Ramos (cell line): Measurements from ENCODE around the gene LGMN.
"Not testable (repeated sequence)": the region's sequence is repeated elsewhere in the genome, so short reads cannot be mapped to it uniquely, and the experiment has no call there.

Experiments
- in situ Hi-C: fragments of 300-500 bp; cut with MboI; formaldehyde crosslinking; loops from one replicate; pipeline ENCODE4 v1.14.3; 2022; ENCODE audit warnings: low sequenced_read_pairs; ENCODE audit not compliant: unreplicated experiment

The LGMN gene

DNA sequence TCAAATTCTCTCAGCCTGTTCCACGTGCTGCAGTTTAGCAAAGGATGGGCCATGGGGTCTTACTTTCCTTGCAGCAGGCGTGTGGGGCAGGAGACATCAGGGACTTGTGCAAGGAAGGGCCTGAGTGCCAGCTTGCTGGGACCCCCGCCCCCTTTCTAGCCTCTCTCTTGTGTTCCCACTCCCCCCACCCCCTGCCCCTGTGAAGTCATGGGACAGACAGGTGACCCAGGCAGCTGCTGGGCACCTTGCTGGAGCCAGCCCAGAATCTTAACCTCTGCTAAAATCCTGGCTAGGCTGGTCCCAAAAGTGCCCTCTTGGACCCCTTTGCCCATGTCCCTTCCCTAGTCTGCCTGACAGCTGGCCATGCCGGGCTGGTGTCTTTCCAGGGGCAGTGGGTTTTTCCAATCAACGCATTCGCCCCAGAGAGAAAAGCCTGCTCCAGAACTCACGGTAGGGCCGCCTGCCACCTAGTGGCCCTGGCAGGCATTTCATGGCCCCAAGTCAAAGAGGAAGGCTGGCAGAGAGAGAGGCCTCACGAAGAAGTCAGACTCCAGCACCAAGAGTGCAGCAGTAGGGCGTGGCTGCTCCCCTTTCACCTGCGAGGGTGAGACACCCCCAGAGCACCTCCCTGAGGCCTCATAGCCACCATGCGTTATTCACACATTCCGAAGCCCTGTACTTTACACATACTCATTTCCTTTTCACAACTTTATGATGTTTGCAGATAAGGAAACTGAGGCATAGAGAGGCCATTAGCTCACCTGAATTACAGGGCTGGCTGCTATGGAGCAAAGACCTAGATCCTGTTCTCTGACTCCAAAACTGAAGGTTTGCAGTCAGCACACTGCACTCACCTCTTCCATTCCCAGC lies 67.4 kb downstream of the LGMN start:
- in situ Hi-C loops, result no loop called here

DNA sequence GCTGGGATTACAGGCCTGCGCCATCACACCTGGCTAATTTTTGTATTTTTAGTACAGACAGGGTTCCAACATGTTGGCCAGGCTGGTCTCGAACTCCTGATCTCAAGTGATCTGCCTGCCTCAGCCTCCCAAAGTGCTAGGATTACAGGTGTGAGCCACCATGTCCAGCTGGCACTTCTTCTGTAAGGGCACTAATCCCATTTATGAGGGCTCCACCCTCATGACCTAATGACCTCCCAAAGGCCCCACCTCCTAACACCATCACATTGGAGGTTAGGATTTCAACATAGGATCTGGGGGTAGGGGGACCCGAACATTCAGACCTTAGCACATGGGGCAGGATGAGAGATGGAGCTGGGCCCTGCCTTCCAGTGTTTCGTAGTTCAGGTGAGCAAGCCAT lies 68.1 kb downstream of the LGMN start:
- in situ Hi-C loops, result not testable (repeated sequence)

DNA sequence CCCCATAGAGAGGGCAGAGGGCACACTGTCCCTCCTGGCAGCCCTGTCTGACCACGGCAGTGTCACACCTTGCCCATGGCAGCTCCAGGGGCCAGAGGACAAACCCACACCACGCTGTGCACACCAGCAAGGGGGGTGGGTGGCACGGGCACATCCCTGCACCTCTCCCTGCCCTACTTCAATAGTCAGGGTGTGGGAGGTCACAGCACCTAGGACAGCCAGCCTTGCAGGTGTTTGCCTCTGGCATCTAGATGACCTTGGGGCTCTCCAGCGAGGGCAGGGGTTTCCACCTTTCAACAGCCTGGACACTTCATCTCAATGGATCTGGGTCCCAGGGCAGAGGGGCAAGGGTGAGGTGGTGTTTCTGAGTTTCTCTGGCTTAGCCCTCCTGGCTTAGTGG lies 69.2 kb downstream of the LGMN start:
- in situ Hi-C loops, result no loop called here

DNA sequence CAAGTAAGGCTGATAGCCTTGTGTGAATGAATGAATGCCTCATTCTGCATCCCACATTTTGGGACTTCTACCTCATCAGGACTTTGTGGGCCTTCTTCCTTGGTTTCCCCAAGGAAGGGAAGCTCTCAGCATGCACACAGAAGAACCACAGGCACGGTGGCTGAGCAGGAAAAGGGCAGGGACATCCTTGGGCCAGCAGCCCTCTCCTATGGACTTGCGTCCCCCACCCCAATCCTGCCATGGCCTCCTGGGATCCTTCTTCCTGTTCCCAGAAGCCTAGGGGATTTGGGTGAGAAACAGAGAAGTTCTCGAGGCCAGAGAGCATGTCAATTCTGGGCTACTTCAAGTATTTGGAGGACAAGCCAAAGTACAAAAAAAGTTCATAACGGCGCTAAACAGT lies 69.7 kb downstream of the LGMN start:
- in situ Hi-C loops, result no loop called here

DNA sequence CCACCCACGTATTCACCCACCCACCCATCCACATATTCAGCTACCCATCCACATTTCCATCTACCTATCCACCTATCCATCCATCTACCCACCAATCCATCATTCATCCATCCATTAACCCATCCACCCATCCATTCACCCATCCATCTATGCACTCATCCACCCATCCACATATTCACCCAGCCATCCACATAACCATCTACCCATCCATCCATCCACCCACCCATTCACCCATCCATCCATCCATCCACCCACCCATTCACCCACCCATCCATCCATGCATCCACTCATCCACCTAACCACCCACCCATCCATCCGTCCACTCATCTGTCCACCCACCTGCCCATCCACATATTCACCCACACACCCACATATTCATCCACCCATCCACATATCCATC lies 70.5 kb downstream of the LGMN start:
- in situ Hi-C loops, result no loop called here

DNA sequence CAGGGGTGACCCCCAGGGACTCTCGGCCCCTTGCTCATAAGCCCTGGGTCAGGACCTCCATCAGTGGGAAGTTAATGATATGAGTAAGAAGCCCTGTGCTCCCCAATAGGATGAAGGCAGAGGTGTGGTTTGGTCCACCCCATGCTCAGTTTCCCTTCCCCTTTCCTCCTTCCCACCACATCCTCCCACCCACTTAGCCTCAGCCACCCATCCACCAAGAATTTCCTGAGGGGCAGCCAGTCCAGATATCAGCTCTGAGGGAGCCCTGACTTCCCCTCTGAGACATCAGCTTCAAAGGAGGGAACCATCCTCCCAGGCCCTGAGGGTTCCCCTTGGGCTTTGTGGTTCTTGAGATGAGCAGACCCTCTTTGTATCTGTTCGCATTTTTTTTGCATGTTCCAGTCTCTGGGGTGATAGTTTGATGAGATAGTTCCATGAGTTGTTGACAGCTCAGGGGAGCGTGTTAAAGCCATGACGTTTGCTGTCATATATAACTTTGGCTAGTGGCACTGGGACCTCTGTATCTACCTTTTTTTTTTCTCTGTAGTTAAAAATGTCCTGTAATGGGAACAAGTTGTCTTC lies 71.2 kb downstream of the LGMN start:
- in situ Hi-C loops, result no loop called here

DNA sequence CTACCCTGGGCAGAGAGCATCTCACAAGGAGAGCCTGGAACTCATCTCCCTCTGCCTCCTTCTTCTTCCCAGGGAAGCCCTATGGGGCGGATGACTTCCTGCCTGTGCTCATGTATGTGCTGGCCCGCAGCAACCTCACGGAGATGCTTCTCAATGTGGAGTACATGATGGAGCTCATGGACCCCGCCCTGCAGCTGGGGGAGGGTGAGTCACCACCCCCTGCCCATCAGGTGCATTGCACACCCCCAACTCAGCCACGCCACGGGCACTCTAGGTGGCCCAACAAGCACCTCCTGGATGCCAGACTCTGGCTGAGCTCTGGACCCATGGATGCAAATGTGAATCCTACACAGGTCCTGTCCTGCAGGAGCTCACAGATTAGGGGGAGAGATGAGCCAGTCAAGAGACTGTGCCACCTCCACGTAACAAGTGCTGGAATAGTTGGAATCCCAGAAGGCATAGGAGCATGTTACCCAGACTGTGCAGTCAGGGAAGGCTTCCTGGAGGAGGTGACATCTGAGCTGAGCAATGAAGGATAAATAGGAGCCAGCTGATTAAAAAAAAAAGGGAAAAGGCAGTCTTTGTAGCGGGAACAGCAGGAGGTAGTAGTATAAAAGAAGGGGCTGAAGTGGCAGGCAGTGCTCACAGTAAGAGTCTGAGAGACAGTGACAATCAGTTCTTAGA lies 71.9 kb downstream of the LGMN start:
- in situ Hi-C loops, result no loop called here

DNA sequence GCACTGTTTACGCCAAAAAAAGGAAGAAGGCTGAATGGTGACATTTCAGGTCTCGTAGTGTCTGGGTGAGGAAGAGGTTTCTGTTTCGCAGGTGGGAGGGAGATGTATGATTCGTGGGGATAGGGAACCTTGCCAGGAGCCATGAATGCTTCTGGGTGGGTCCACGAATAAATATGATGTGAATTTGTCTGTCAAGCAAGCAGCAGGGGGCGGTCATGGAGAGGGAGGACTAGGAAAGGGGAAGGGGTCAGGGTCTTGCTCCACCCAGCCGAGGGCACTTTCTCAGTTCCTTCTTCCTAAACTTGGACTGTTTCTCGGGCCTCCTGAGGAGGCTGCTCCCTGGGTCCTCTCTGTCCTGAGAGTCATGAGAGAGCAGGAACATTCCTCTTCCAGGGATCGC lies 72.5 kb downstream of the LGMN start:
- in situ Hi-C loops, result no loop called here

DNA sequence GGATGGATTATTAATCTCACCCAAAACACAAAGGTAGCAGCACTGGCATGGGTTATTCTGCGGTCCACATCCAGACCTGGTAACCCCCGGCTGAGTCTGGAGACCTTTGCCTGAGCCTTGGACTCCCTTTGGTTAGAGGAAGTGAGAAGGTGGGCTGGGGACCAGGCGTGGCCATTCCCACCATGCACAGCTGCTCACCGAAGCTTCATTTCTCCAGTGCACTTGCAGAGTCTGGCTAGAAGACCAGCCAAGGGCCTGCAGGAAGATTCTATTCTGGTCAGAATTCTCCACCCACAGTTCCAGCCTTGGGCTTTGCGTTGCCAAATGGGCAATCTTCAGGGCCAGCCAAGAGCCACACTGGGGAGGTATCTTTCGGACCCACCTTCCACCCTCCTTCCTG lies 73.0 kb downstream of the LGMN start:
- in situ Hi-C loops, result no loop called here

DNA sequence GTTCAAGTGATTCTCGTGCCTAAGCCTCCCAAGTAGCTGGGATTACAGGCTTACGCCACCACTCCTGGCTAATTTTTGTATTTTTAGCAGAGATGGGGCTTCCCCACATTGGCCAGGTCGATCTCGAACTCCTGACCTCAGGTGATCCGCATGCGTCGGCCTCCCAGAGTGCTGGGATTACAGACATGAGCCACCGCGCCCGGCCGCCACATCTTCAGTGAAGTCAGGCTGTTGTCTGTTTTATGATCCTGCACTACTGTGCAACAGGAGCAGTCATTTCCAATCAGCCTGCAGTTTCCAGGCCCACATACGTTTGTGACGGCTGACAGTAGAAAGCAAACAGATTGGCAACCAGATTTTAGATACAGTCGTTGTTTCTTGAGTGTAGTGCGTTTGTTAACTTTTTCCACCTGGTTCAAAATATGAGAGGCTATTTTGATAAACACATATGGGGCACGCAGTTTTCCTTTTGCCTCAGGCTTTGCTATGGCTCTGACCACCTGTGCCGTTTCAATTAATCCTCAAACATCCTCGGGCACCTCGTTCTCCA lies 74.8 kb downstream of the LGMN start:
- in situ Hi-C loops, result no loop called here

DNA sequence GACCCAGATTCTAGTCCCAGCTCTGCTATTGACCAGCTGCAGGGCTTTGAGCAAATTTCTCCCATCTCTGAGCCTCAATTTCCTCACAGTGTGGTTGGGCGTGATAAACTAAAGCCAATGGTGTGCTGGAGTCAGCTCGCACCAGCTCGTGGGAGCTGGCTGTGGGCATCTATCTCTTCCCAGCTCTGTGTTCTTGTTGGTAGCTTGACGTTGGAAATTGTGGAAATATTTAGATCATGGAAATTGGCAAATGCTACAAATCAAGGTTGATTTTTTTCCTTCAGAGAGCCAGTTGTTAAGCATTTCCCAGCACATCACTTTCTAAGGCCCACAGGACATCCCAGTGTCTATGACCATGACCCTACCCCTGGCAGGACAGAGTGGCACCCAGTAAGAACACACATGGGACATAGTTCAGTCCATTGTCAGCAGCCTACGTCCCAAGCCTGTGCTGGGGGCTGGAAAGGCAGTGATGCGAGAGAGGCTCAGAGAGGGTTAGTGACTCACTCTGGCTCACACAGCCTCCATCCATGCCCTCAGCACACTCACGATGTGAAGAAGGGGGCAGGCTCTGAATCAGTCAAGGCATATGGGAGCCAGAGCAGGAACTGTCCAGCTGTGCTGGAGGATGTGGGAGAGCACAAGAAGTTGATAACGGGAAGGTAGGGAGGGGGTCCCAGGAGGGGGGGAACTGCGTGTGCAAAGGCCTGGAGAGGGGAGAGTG lies 77.6 kb downstream of the LGMN start:
- in situ Hi-C loops, result no loop called here

DNA sequence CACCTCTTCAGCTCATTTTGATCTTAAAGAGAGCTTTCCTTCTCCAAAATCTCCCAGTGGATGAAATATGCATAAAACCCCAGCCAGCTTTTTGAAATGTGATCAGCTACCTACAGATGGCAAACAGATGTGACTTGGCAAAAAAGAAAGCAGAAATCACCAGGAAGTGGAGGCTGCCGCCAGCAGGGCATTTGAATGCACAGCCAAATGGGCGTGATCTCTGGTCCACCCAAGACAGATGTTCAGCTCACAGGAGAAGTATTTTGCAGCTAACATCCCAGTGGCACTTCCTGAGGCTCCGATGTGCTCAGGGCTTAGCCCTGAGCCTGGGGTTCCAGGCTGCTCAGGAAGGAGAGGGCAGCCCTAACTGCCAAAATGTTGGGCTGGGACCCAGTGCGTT lies 78.3 kb downstream of the LGMN start:
- in situ Hi-C loops, result no loop called here

DNA sequence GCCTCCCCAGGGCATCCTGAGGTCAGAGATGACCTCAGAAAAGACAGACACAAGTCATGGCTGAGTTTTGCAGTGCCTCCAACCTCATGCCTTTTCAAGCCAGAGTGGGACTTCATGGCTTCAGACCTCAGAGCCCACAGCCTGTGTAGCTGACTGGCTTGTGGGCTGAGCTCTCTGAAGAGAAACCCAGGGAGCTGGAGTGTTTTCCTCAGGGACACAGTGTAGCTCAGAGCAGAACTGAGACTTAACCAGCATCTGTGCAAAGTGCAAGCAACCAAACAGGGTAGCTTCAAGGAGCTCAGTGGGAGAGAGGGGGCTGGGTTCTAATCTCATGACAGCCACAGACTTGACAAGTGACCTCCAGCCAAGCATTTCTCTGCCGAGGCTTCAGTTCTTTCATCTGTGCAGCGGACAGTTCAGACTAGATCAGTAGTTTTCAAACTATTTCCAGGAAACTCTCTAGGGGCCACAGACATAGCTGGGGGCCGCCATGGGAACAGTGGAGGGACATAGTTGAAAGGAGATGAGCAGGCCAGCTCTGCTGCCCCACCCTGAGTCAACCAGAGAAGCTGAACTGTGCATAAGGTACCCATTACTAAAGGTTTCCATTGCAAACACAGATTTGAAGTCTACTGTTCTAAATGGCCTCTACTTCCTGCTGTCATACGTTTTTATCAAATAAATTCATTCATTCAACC lies 80.0 kb downstream of the LGMN start:
- in situ Hi-C loops, result no loop called here

DNA sequence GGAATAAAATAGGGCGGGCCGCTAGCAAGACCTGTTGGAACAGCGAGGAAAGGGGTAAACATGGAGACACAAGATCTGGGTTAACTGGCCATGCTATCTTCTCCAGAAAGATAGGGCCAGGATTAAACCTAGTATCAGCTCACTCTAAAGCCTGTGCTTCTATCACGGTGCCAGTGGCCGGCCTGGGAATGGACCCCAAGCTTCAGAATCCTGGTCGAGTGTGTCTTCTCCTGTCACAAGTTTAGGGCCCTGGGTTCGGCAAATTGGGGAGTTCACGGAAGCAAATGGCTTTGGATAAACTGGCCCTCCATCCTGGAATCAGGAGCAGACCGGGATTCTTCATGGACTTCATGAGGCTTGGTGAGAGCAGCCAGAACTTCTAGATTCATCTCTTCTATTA lies 82.2 kb downstream of the LGMN start:
- in situ Hi-C loops, result no loop called here

DNA sequence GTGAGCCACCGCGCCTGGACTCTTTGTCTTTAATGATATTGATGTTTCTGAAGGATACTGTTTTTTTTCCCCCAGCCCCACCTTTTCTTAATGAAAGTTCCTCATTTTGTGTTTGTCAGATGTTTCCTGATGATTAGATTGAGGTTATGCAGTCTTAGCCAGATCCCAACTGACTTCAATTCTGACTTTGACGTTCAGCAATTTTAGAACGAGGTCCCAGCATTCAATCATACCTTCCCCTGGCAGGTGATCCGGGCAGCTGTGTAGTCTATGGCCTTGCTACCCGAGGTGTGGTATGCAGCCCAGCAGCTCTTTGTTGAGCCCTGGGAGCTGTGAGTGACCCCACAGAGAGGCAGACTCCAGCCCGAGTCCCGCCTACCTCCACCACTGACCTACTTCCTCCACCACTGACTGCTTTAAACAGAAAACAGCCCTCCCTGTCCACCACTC lies 82.7 kb downstream of the LGMN start:
- in situ Hi-C loops, result no loop called here

DNA sequence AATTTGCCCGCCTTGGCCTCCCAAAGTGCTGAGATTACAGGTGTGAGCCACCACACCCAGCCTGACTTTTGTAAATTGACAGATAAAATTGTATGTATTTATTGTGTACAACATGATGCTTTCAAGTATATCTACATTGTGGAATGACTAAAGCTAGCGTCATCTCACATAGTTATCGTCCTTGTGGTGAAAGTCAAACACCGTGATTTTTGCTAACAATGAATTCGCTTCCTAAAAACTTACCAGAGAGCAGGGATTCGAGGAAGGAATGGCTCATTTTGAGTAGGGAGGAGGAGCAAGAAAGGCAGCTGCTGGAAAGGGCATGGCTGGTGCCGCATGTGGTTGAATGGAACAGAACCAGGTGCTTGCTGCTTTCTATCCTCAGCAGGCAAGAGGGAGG lies 85.4 kb downstream of the LGMN start:
- in situ Hi-C loops, result no loop called here

DNA sequence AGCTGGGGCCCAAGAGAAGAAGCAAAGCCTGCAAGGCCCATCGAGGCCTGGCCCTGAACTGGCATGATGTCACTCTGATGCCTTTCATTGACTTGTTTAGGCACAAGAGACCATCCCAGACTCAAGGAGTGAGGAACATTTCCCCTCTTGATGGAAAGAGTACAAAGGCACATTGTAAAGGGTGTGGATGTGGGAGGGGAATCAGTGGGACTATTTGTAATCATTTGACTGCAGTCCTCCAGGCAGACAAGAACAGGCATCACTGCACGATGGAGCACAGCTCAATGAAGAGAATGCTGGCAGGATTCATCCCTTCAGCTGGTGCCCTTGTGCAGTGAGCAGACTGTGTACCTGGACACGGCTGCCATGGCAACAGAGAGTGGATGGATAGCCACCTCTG lies 87.9 kb downstream of the LGMN start:
- in situ Hi-C loops, result no loop called here

DNA sequence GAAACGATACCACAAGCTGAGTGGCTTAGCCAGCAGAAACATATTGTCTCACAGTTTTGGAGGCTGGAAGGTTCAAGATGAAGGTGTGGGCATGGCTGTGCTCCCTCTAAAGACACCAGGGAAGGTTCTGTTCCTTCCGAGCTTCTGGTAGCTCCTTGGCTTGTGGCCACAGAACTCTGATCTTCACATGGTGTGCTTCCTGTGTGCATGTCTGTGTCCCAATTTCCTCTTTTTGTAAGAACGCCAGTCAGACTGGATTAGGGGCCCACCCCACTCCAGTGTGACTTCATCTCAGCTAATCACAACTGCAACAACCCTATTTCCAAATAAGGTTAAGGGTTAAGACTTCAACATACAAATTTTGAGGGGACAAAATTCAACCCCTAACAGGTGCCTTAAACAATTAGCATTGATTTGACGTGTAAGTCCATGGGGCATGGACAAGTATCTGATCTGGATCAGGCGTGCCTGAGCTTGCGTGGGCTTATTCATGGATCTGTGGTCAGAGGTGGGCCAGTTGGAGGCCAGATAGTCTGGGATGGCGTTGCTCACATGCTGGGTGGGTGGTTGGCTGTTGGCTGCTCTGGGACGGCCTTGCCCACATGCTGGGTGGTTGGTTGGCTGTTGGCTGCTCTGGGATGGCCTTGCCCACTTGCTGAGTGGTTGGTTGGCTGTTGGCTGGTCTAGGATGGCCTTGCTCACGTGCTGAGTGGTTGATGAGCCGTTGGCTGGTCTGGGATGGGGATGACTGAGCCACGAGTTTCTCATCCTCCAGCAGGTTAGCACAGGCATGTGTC lies 88.5 kb downstream of the LGMN start:
- in situ Hi-C loops, result no loop called here

DNA sequence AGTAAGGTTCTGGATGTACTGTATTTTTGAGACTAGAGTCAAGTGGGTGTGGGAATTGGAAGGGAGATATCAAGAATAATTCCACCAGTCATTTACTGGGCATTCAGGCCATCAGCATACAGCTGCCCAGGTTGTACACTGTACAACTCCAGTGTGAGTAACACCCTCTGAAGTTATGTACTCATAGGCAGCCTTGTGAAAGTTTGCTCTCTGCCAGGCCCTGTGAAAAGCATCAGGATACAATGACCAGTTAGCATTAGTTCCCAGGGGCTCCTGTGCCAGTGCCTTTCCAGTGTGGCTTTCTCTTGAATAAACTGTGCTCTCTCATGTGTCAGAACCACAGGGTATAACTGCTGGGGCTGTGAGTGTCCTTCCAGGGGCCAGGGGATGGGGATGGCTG lies 89.7 kb downstream of the LGMN start:
- in situ Hi-C loops, result no loop called here
